K562 (cell line): ENCODE data around the gene ATP5F1C. TPM values are rescaled to one million over a fixed set of nuclear protein-coding genes. Genes with fewer than 3 reads are reported as not detected.
A peak's percentile ranks its signal among the peaks of the same experiment; 100 is the strongest.

Experiments used
- BCOR ChIP-seq: fragments of 450-650 bp; IDR thresholded peaks from 2 replicates; pipeline ENCODE4 v1.6.1; 2016
- CHD1 ChIP-seq: fragments of 200-600 bp; sonication (generic); IDR thresholded peaks from one replicate; pipeline ENCODE4 v1.6.1; 2012; ENCODE audit warnings: mild to moderate bottlenecking, moderate library complexity, low read length, inconsistent platforms
- NELFE ChIP-seq: IDR thresholded peaks from 2 replicates; pipeline ENCODE4 v1.6.1; 2011; ENCODE audit warnings: mild to moderate bottlenecking; ENCODE audit not compliant: insufficient read depth, insufficient read length
- PCBP1 ChIP-seq: fragments of 200-400 bp; formaldehyde crosslinking; IDR thresholded peaks from 2 replicates; pipeline ENCODE4 v1.6.1; 2018; ENCODE audit warnings: mild to moderate bottlenecking, low read depth, low read length; ENCODE audit not compliant: poor library complexity, severe bottlenecking
- POLR2H ChIP-seq: IDR thresholded peaks from 2 replicates; pipeline ENCODE4 v1.6.1; 2016; ENCODE audit warnings: missing genetic modification characterization, low read depth, mild to moderate bottlenecking, control low read depth, missing compliant biosample characterization, moderate library complexity
- PTBP1 ChIP-seq: fragments of 200-400 bp; formaldehyde crosslinking; IDR thresholded peaks from 2 replicates; pipeline ENCODE4 v1.6.1; 2017; ENCODE audit warnings: low read depth, low read length
- RBBP5 ChIP-seq: fragments of 200-600 bp; sonication (generic); IDR thresholded peaks from 2 replicates; pipeline ENCODE4 v1.6.1; 2012; ENCODE audit warnings: borderline replicate concordance, mild to moderate bottlenecking, low read length, control low read depth, inconsistent platforms; ENCODE audit not compliant: insufficient read depth, poor library complexity, severe bottlenecking
- RFX1 ChIP-seq: fragments of 450-650 bp; IDR thresholded peaks from 2 replicates; pipeline ENCODE4 v1.6.1; 2016; ENCODE audit warnings: mild to moderate bottlenecking, moderate library complexity
- SMARCA4 ChIP-seq: fragments of 450-650 bp; IDR thresholded peaks from 2 replicates; pipeline ENCODE4 v1.6.1; 2016
- XRCC5 ChIP-seq: fragments of 200-400 bp; formaldehyde crosslinking; IDR thresholded peaks from 2 replicates; pipeline ENCODE4 v1.6.1; 2017; ENCODE audit warnings: low read depth, mild to moderate bottlenecking, low read length
- ZSCAN32 ChIP-seq: fragments of 450-650 bp; formaldehyde crosslinking; IDR thresholded peaks from 2 replicates; pipeline ENCODE4 v1.4.0; 2020; ENCODE audit warnings: mild to moderate bottlenecking, moderate library complexity
- polyA plus RNA-seq, 8 experiments: library from polyadenylated mRNA; depleted of rRNA in 4 of 8; stranded (reverse) in 5 of 8; unstranded in 3 of 8; fragments of >200 nt; fragmentation: Nextera tagmentation in 2 of 8; fragmentation: Illumina TruSeq in 1 of 8; extraction: Ambion mirVana in 2 of 8; extraction: Trizol in 1 of 8; gene quantifications; 2 replicates each; pipeline versions ENCODE4 v1.2.1 to v1.2.3, GENCODE V29; 2011 to 2014; ENCODE audit warnings: inconsistent platforms in 1 of 8, missing spikeins in 1 of 8
- total RNA-seq, 7 experiments: library from RNA; depleted of rRNA in 6 of 7; stranded (reverse); fragments of >200 nt in 6 of 7; fragmentation: Illumina TruSeq in 2 of 7; extraction: Trizol in 2 of 7; gene quantifications; 2 replicates each; pipeline versions ENCODE4 v1.2.1 to v1.2.3, GENCODE V29; 2011 to 2021; ENCODE audit warnings: low replicate concordance in 1 of 7
- TF ChIP-seq, protein P1 (sequence below): fragments of 450-650 bp; IDR thresholded peaks from 2 replicates; pipeline ENCODE4 v1.6.1; 2018; ENCODE audit not compliant: partially characterized antibody
- TF ChIP-seq, protein P2 (sequence below), 2 experiments: IDR thresholded peaks; 2 replicates each; pipeline ENCODE4 v1.6.1; 2012; ENCODE audit warnings: improper control_type of control experiment in 2 of 2, low read depth in 2 of 2, low read length in 2 of 2, borderline replicate concordance in 1 of 2
- TF ChIP-seq, protein P3 (sequence below): IDR thresholded peaks from 2 replicates; pipeline ENCODE4 v1.6.1; 2014; ENCODE audit warnings: antibody characterized with exemption
- TF ChIP-seq, protein P4 (sequence below): sonication (generic); formaldehyde crosslinking; IDR thresholded peaks from 2 replicates; pipeline ENCODE4 v1.8.0; 2022; ENCODE audit warnings: mild to moderate bottlenecking, missing genetic modification reagents

ATP5F1C gene
- total and polyA plus RNA-seq, 9 of the 15 experiments (the other 6 are each of a cell fraction or from before 2014, with no cell fraction given): 389 to 1,475 (median 559) TPM

DNA sequence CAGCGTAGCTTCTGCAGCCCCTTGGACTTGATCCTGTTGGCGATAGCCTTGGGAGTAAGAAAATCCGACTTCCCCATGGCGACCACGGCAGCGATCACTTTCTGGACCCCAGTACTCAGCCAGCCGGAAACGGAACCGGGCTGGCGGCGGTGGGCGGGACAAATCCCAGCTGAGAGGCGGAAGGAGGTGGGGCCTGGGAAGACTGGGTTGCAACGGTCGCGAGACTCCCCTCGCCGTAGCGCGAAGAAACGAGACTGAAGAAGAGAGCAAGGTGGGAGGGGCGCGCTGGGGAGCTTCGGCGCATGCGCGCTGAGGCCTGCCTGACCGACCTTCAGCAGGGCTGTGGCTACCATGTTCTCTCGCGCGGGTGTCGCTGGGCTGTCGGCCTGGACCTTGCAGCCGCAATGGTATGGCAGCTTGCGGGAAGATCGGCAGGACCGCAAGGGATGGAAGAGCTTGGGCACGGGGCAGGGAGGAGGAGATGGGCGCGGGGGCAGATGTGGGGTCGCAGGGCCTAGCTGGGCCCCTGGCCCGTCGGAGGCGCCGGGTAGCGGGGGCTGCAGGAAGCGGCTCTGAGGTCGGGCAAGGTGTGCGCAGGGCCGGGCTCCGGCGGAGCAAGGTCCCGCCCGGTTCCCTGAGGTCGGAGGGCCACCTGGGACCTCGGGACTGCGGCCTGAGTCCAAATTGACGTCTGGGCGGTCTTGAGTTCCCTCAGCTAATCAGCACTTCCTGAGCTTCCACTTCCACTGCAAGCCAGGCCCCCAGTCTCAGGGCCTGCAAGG, at the start of gene ATP5F1C, which contains the start of gene KIN (continued):
- TF ChIP-seq, protein P1, sequence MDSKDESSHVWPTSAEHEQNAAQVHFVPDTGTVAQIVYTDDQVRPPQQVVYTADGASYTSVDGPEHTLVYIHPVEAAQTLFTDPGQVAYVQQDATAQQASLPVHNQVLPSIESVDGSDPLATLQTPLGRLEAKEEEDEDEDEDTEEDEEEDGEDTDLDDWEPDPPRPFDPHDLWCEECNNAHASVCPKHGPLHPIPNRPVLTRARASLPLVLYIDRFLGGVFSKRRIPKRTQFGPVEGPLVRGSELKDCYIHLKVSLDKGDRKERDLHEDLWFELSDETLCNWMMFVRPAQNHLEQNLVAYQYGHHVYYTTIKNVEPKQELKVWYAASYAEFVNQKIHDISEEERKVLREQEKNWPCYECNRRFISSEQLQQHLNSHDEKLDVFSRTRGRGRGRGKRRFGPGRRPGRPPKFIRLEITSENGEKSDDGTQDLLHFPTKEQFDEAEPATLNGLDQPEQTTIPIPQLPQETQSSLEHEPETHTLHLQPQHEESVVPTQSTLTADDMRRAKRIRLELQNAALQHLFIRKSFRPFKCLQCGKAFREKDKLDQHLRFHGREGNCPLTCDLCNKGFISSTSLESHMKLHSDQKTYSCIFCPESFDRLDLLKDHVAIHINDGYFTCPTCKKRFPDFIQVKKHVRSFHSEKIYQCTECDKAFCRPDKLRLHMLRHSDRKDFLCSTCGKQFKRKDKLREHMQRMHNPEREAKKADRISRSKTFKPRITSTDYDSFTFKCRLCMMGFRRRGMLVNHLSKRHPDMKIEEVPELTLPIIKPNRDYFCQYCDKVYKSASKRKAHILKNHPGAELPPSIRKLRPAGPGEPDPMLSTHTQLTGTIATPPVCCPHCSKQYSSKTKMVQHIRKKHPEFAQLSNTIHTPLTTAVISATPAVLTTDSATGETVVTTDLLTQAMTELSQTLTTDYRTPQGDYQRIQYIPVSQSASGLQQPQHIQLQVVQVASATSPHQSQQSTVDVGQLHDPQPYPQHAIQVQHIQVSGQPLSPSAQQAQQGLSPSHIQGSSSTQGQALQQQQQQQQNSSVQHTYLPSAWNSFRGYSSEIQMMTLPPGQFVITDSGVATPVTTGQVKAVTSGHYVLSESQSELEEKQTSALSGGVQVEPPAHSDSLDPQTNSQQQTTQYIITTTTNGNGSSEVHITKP: no peak
- TF ChIP-seq RBBP5 (peak; percentile 75), POLR2H (tag) (peak; percentile 70), RFX1 (no peak), ZSCAN32 (CRISPR knock-in tag) (no peak), BCOR (0 out of 2 replicates have a peak, but pooled peaks have one; percentile 19), PCBP1 (no peak), SMARCA4 (no peak), XRCC5 (no peak), CHD1 (no peak), PTBP1 (no peak), NELFE (no peak)
- TF ChIP-seq, protein P2, sequence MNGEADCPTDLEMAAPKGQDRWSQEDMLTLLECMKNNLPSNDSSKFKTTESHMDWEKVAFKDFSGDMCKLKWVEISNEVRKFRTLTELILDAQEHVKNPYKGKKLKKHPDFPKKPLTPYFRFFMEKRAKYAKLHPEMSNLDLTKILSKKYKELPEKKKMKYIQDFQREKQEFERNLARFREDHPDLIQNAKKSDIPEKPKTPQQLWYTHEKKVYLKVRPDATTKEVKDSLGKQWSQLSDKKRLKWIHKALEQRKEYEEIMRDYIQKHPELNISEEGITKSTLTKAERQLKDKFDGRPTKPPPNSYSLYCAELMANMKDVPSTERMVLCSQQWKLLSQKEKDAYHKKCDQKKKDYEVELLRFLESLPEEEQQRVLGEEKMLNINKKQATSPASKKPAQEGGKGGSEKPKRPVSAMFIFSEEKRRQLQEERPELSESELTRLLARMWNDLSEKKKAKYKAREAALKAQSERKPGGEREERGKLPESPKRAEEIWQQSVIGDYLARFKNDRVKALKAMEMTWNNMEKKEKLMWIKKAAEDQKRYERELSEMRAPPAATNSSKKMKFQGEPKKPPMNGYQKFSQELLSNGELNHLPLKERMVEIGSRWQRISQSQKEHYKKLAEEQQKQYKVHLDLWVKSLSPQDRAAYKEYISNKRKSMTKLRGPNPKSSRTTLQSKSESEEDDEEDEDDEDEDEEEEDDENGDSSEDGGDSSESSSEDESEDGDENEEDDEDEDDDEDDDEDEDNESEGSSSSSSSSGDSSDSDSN (IDR thresholded peaks at IDR 0.05; ENCODE audit: borderline replicate concordance in 1 of 2, low read depth in 2 of 2, low read length in 2 of 2): peak; percentile 16 to 19; a peak in 1 of 4 replicates
- TF ChIP-seq, protein P3, sequence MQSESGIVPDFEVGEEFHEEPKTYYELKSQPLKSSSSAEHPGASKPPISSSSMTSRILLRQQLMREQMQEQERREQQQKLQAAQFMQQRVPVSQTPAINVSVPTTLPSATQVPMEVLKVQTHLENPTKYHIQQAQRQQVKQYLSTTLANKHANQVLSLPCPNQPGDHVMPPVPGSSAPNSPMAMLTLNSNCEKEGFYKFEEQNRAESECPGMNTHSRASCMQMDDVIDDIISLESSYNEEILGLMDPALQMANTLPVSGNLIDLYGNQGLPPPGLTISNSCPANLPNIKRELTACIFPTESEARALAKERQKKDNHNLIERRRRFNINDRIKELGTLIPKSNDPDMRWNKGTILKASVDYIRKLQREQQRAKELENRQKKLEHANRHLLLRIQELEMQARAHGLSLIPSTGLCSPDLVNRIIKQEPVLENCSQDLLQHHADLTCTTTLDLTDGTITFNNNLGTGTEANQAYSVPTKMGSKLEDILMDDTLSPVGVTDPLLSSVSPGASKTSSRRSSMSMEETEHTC: no peak
- TF ChIP-seq, protein P4, sequence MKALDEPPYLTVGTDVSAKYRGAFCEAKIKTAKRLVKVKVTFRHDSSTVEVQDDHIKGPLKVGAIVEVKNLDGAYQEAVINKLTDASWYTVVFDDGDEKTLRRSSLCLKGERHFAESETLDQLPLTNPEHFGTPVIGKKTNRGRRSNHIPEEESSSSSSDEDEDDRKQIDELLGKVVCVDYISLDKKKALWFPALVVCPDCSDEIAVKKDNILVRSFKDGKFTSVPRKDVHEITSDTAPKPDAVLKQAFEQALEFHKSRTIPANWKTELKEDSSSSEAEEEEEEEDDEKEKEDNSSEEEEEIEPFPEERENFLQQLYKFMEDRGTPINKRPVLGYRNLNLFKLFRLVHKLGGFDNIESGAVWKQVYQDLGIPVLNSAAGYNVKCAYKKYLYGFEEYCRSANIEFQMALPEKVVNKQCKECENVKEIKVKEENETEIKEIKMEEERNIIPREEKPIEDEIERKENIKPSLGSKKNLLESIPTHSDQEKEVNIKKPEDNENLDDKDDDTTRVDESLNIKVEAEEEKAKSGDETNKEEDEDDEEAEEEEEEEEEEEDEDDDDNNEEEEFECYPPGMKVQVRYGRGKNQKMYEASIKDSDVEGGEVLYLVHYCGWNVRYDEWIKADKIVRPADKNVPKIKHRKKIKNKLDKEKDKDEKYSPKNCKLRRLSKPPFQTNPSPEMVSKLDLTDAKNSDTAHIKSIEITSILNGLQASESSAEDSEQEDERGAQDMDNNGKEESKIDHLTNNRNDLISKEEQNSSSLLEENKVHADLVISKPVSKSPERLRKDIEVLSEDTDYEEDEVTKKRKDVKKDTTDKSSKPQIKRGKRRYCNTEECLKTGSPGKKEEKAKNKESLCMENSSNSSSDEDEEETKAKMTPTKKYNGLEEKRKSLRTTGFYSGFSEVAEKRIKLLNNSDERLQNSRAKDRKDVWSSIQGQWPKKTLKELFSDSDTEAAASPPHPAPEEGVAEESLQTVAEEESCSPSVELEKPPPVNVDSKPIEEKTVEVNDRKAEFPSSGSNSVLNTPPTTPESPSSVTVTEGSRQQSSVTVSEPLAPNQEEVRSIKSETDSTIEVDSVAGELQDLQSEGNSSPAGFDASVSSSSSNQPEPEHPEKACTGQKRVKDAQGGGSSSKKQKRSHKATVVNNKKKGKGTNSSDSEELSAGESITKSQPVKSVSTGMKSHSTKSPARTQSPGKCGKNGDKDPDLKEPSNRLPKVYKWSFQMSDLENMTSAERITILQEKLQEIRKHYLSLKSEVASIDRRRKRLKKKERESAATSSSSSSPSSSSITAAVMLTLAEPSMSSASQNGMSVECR (CRISPR knock-in tag): peak; percentile 84
